RCC 7860 (cell line): ENCODE results near the gene ENPEP.
A peak's percentile ranks its signal among the peaks of the same experiment; 100 is the strongest.

Source experiments
- DNase-seq: peaks from one replicate; pipeline ENCODE4 v3.0.0-alpha.2; 2015; ENCODE audit warnings: low spot score
- FAIRE-seq: peaks from 2 replicates; lab custom pipeline; 2012; peaks lifted over from hg19 to GRCh38; lab: Jason Lieb, UNC

ENPEP gene

DNA sequence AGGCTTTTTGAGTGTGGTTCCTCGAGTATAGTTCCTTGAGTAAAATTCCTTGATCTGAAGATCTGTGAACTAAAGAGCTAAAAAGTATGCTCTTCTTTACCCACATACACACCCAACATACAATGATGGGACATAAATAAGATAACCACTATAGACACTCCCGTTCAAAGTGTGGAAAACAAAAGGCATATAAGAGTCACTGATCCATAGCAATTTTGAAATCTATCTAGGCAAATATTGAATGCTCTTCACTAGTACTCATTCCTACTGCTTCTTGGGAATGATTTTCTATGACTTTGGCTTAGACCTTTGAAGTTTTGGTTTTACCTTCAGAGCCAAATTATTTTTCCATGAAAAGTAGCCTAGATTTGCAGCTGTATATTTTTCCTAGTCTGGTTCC is 120.5 kb downstream of the ENPEP start:
- FAIRE-seq (no peak), DNase-seq (no peak)

- DNase-seq = no peak
- no peak for FAIRE-seq
Measured at GRCh38 chr4:110597582-110597981, 121.6 kb downstream of the ENPEP start.

- FAIRE-seq (no peak), DNase-seq (no peak)
Measured at GRCh38 chr4:110602061-110602460, 126.1 kb downstream of the ENPEP start.

DNA sequence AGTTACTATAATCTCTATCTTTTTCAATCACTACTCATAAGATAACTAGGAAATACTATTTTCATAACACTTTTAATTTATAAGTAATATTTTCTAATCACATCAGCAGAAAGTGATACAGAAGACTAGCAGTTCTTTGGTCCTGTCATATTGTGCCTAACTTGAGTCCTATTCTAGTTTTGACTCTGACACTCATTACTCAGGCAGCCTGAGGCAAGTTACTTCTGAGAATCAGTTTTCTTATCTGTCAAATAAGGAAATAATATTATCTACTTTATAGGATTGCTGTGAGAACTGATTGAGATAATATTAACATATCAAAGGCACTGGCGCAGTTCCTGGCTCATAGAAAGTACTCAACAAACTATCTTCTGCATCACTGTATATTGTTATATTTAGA is 129.1 kb downstream of the ENPEP start:
- DNase-seq (no peak), FAIRE-seq (no peak)

DNA sequence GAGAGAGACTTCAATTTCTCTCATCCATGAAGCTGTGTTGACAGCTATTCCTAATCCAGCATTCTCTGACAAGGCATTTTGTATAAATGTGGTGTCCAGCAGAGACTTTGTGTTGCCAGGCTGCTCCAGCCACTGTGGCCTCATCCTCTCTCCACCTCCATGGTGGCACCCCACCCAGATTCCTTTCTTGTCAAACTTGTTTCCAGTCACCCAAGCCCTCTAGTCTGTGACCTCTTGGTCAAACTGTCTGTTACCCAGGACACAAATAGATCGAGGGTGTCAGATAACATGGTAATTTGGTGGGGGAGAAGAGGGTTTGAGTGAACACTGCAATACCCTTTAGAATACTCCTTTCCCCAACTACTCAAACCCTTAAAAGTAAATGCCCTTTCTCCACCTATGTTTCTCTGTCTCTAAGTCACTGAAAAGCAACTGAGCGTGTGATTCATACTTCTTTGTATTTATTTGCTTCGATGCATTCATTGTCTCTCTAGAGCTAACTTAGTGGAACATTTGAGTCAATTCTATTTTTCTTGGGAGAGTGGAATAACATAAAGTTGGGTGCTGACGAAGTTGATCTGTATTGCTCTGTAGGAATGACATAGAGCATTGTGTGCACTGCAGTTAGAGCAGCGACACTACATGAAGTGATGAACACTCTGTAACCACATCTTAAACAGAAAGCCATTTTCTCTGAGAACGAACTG is 133.2 kb downstream of the ENPEP start:
- FAIRE-seq (no peak), DNase-seq (no peak)

DNA sequence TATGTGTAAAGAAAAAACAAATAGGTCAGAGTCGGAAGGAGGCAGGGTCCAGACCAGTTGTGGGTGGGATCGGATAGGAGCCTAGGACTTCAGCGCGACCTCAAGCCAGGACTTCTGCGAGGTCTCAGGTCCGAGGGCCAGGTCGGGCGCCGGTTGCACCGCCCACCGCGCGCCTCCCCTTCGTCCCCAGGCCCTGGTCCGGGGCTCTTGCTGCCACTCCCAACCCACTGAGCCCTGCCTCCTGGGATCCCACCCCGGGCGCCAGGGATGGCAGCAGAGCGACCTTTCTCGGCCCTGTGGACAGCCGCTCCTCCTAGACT is 134.6 kb downstream of the ENPEP start:
- FAIRE-seq (no peak), DNase-seq (no peak)

DNA sequence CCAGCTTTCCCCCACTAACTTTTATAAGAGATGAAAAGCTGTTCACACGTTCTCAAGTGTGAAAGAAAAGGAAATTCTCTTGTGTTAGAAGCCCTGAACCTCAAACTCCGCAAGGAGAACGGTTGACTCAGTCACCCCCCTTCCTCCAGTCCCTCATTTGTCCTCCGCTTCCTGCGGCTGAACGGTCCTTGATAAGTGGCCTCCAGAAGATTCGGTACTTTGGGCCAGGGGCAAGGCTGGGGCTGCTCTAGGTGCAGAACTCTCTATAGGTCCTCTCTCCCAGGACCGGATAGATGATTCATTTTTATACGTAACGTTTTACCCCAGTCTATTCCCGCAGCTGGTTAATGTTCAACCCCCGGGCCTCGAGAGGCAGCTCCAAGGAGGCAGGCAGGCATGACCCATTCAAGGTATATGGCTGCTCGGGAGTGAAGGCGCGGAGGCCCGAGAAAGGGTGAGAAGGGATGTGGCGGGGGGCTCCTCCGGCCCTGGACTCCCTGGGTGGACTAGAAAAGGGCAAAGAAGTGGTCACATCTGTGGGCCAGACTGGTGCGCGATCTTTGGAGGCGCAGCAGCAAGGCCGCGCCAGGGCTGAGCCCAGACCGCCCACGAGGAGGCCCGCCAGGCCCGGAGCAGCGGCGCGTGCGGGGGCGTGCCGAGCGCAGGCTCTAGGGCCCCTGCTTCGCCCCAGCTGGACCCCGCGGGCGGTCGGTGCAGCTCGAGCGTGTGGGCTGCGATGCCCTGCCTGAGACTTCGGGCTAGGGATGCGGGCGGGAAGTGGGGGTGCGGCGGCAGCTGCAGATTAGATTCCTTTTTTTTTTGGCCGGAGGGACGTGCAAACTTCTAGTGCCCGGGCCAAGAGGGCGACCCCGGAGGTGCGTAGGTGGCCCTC is 135.2 kb downstream of the ENPEP start:
- DNase-seq (peak; percentile 89), FAIRE-seq (peak; percentile 89)

DNA sequence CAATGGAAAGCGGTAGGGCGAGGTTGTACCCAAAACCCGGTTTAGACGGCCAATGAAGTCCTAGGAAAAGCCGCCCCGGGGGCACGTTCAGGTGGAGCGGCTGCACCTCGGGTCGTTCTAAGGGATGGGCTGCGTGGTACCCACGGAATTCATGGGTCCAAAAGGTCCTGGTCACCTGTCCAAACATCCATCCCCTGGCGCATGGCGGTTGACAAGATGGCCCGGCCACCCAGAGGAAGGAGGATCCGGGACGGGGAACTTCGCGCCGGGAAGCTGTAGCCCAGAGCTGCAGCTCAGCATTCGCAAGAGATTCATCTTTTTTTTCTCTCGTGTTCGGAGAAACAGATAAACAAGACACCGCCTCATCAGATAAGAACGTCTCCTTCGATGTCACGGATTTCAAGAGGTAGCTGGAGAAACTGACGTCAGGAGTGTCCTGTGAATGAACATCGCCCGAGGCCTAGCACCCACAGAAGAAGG is 136.1 kb downstream of the ENPEP start:
- FAIRE-seq = no peak
- DNase-seq = no peak

- FAIRE-seq = no peak
Measured at GRCh38 chr4:110612631-110613269, 136.8 kb downstream of the ENPEP start.

DNA sequence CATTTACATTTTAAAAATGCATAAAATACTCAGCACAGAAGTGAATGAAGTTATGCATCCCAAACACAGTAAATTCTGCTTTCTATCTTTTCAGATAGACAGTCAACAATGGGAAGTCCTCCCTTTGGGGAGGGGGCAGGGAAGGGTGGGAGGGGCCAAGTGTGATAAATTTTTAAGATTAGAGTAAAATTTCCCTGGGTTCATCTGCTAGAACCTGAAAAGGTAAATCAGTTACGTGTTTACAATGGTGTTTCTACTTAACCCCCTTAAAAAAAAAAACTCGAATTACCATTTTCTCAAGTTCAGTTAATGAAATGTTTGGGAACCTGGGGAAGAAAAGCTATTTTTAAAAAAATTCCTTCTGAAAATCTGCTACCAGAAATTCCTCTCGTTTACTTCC is 137.8 kb downstream of the ENPEP start:
- DNase-seq (no peak), FAIRE-seq (no peak)

More at GRCh38 chr4:110612631-110613269, 136.8 kb downstream of the ENPEP start:
- DNase-seq = no peak

- DNase-seq = no peak
- no peak for FAIRE-seq
Measured at GRCh38 chr4:110614173-110614963, 138.4 kb downstream of the ENPEP start.
